SK-N-SH treated with all-trans-retinoic acid at 6 μM for 48 hours (cell line): Measurements from ENCODE around the gene CNN2.
"Not testable (repeated sequence)": the region's sequence is repeated elsewhere in the genome, so short reads cannot be mapped to it uniquely, and the experiment has no call there.

Source experiments
- ATAC-seq: fragments of 200-7000 bp; cut with Tn5 transposase; 3 replicates; pipeline ENCODE4 v1.9.1; 2020; ENCODE audit warnings: mild to moderate bottlenecking, moderate library complexity
- ARNTL ChIP-seq: fragments of 450-650 bp; formaldehyde crosslinking; IDR thresholded peaks from 2 replicates; pipeline ENCODE4 v1.5.0; 2020; ENCODE audit warnings: low read depth, mild to moderate bottlenecking, moderate library complexity, borderline replicate concordance
- BACH2 ChIP-seq: fragments of 250-450 bp; sonication (Bioruptor Pico); IDR thresholded peaks from 2 replicates; pipeline ENCODE4 v1.9.0; 2021; ENCODE audit warnings: mild to moderate bottlenecking, borderline replicate concordance
- CSDC2 ChIP-seq: fragments of 250-450 bp; sonication (Bioruptor Pico); IDR thresholded peaks from 2 replicates; pipeline ENCODE4 v1.5.0; 2020; ENCODE audit warnings: mild to moderate bottlenecking, moderate library complexity
- ESRRG ChIP-seq: fragments of 250-450 bp; sonication (Bioruptor Pico); IDR thresholded peaks from 2 replicates; pipeline ENCODE4 v1.6.1; 2021; ENCODE audit warnings: mild to moderate bottlenecking
- OSR1 ChIP-seq: fragments of 250-450 bp; sonication (Bioruptor Pico); IDR thresholded peaks from 2 replicates; pipeline ENCODE4 v1.8.0; 2022; ENCODE audit warnings: moderate library complexity, mild to moderate bottlenecking, inconsistent platforms
- PPARA ChIP-seq: fragments of 250-450 bp; sonication (Bioruptor Pico); IDR thresholded peaks from 2 replicates; pipeline ENCODE4 v1.5.0; 2020; ENCODE audit warnings: mild to moderate bottlenecking, borderline replicate concordance
- RARB ChIP-seq: fragments of 250-450 bp; sonication (Bioruptor Pico); IDR thresholded peaks from 2 replicates; pipeline ENCODE4 v1.8.0; 2021; ENCODE audit warnings: mild to moderate bottlenecking, moderate library complexity
- SNAI2 ChIP-seq: fragments of 250-450 bp; sonication (Bioruptor Pico); IDR thresholded peaks from 2 replicates; pipeline ENCODE4 v1.5.0; 2020; ENCODE audit warnings: mild to moderate bottlenecking, moderate library complexity
- TCF4 ChIP-seq: fragments of 250-450 bp; sonication (Bioruptor Pico); IDR thresholded peaks from 2 replicates; pipeline ENCODE4 v1.8.0; 2021; ENCODE audit warnings: mild to moderate bottlenecking, moderate library complexity, borderline replicate concordance
- TOX ChIP-seq: fragments of 250-450 bp; sonication (Bioruptor Pico); IDR thresholded peaks from 2 replicates; pipeline ENCODE4 v1.8.0; 2021; ENCODE audit warnings: mild to moderate bottlenecking, moderate library complexity, borderline replicate concordance
- ZFP3 ChIP-seq: fragments of 250-450 bp; sonication (Bioruptor Pico); IDR thresholded peaks from 2 replicates; pipeline ENCODE4 v1.5.0; 2020; ENCODE audit warnings: mild to moderate bottlenecking, moderate library complexity
- ZFP30 ChIP-seq: fragments of 450-650 bp; formaldehyde crosslinking; IDR thresholded peaks from 2 replicates; pipeline ENCODE4 v1.5.0; 2022; ENCODE audit warnings: mild to moderate bottlenecking, moderate library complexity
- ZNF70 ChIP-seq: fragments of 450-650 bp; formaldehyde crosslinking; IDR thresholded peaks from 2 replicates; pipeline ENCODE4 v1.5.0; 2020; ENCODE audit warnings: mild to moderate bottlenecking, moderate library complexity
- ZNF8 ChIP-seq: fragments of 450-650 bp; formaldehyde crosslinking; IDR thresholded peaks from 2 replicates; pipeline ENCODE4 v1.5.0; 2020; ENCODE audit warnings: mild to moderate bottlenecking, moderate library complexity
- TF ChIP-seq, protein P1 (sequence below): fragments of 250-450 bp; sonication (Bioruptor Pico); IDR thresholded peaks from 2 replicates; pipeline ENCODE4 v1.5.1; 2021; ENCODE audit warnings: mild to moderate bottlenecking, moderate library complexity
- TF ChIP-seq, protein P2 (sequence below): fragments of 250-450 bp; sonication (Bioruptor Pico); IDR thresholded peaks from 2 replicates; pipeline ENCODE4 v1.5.1; 2020; ENCODE audit warnings: low read depth, mild to moderate bottlenecking, moderate library complexity
- TF ChIP-seq, protein P3 (sequence below): fragments of 250-450 bp; sonication (Bioruptor Pico); IDR thresholded peaks from 2 replicates; pipeline ENCODE4 v1.8.0; 2020; ENCODE audit warnings: mild to moderate bottlenecking, moderate library complexity, borderline replicate concordance

The CNN2 gene

DNA sequence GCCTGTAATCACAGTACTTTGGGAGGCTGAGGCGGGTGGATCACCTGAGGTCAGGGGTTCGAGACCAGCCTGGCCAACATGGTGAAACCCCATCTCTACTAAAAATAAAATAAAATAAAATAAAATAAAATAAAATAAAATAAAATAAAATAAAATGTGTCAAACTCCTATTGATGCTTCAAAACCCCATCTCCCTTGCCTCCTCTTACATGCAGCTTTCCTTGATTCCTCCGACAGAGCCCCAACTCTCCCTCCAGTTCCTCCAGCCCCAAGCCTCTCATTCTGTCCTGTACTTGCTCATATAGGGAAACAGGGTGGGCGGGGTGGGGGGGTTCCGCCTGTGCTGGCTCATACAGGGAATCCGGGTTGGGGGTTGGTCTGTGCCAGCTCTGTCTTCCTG is 1.3 kb upstream of the CNN2 start:
- not testable (repeated sequence) for ATAC-seq
- TF ChIP-seq ZFP3: peak; percentile 94

DNA sequence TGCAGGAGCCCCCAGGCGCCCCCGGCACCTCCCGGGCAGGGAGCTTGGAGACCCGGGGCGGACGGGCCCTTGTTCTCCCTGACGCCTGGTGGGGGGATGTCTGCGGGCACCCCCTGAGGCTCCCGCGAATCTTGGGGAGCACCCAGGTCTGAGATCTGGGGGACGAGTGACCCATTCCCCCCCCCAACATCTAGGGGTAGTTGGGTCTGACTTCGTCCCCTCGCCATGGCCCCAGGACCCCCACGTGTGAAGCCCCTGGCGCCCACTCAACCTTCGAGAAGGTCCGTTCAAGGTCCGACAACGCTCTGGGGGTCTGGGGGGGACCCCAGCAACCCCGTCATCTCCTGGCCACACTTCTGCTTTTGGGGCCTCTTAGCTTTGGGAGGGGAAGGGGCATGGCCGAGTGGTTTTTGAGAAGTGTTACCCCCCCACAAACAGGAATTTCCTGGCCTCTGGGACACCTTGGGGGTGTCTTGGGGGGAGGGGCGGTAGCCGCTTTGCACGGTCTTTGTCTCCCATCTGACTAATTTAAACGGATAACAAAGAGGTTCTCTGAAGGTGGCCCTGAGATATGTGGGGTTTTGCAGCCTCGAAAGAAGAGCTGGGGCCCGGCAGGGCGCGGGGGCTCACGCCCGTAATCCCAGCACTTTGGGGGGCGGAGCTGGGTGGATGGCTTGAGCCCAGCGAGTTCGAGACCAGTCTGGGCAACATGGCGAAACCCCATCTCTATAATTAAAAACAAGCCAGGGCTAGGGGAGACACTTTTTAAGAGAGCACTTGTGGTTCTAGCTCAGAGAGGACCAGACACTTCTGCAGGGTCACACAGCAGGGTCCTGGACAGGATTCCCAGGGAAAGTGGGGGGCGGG is 608 bp downstream of the CNN2 start:
- no peak for TF ChIP-seq OSR1
- TF ChIP-seq, protein P1, sequence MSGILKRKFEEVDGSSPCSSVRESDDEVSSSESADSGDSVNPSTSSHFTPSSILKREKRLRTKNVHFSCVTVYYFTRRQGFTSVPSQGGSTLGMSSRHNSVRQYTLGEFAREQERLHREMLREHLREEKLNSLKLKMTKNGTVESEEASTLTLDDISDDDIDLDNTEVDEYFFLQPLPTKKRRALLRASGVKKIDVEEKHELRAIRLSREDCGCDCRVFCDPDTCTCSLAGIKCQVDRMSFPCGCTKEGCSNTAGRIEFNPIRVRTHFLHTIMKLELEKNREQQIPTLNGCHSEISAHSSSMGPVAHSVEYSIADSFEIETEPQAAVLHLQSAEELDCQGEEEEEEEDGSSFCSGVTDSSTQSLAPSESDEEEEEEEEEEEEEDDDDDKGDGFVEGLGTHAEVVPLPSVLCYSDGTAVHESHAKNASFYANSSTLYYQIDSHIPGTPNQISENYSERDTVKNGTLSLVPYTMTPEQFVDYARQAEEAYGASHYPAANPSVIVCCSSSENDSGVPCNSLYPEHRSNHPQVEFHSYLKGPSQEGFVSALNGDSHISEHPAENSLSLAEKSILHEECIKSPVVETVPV (CRISPR knock-in tag): no peak
- TF ChIP-seq ZFP3: peak; percentile 75; the same call in 1 of the 2 replicates
- TF ChIP-seq, all 23 proteins: peak for 1
- ATAC-seq: peak; percentile 13

DNA sequence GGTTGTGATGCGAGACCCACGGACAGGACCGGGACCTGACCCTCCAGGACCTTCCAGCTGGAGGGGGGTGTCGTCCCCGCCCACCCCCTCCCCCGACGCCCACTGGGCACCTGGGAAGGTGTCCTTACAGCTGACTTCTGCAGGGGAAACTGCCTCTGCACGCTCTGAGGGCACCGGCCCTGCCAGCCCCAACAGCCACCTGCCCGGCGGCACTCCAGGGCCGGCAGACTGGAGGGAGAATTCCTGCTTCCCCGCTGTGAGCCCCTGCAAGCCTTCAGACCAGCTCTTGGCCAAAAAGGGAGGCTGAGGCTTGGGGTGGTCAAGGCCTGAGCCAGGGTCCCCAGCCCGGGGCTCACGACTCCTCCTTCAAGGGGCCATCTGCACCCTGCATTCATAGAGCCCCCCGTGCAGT is 1.2 kb downstream of the CNN2 start:
- TF ChIP-seq RARB: peak; percentile 52; the same call in 1 of the 2 replicates
- TF ChIP-seq, protein P2, sequence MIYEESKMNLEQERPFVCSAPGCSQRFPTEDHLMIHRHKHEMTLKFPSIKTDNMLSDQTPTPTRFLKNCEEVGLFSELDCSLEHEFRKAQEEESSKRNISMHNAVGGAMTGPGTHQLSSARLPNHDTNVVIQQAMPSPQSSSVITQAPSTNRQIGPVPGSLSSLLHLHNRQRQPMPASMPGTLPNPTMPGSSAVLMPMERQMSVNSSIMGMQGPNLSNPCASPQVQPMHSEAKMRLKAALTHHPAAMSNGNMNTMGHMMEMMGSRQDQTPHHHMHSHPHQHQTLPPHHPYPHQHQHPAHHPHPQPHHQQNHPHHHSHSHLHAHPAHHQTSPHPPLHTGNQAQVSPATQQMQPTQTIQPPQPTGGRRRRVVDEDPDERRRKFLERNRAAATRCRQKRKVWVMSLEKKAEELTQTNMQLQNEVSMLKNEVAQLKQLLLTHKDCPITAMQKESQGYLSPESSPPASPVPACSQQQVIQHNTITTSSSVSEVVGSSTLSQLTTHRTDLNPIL (CRISPR knock-in tag): no peak
- ATAC-seq: peak; percentile 11

DNA sequence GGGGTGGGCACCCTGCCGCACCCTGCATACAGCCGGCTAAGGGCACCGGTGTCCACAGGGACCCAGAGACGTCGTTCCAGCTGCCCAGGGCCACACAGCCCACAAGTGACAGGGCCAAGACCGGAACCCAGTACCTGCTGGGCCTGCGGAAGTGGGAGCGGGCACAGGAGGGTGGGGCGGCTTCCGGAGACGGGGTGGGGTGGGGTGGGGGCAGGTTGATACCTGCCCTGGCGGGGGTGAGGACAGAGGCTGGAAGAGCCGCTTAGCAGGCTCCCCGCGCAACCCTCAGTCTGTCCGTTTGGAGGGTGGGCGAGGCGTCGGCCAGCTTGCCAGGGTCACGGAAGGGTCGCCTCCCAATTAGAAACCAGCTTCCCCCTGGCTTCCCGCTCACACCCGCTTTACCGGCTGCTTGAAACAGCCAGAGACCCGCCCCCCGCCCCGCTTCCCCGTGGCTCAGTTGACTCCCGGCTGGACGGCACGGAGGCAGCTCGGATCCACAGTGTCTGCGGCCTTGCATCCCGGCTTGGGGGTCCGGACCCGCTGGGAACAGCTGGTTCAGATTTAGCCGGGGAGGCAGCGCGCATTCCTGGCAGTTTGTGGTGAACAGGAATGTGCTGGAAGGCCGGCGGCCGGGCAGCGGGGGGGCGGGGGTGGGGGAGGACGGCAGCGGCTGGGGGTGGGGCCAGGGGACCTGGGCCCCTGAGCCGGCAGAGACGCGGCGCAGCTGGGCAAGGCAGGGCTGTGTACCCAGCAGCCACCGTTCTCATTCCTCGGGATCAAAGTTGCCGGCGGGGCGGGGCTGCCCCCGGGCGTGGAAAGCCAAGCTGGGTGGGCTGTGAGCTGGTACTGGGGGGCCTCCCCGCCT is 1.9 kb downstream of the CNN2 start:
- TF ChIP-seq ZFP30 (CRISPR knock-in tag) (no peak), TCF4 (peak; percentile 31; the same call in 1 of the 2 replicates)
- ATAC-seq: peak; percentile 80

DNA sequence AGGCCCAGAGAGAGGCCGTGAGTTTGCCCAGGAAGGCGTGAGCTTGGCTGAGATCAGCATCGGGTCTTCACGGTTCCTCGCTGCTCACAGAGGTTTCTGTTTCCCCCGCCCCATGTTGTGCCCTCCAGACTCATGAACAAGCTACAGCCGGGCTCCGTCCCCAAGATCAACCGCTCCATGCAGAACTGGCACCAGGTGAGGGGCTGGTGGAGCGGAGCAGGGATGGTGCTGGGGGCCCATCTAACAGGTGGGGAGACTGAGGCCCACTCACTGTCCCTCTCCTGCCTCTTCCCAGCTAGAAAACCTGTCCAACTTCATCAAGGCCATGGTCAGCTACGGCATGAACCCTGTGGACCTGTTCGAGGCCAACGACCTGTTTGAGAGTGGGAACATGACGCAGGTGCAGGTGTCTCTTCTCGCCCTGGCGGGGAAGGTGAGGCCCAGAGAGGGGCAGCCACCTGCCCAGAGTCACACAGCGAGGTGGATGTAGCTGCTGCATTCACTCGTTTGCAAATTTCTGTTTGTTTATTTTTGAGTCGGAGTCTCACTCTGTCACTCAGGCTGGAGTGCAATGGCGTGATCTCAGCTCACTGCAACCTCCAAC is 6.0 kb downstream of the CNN2 start:
- ATAC-seq: no peak

DNA sequence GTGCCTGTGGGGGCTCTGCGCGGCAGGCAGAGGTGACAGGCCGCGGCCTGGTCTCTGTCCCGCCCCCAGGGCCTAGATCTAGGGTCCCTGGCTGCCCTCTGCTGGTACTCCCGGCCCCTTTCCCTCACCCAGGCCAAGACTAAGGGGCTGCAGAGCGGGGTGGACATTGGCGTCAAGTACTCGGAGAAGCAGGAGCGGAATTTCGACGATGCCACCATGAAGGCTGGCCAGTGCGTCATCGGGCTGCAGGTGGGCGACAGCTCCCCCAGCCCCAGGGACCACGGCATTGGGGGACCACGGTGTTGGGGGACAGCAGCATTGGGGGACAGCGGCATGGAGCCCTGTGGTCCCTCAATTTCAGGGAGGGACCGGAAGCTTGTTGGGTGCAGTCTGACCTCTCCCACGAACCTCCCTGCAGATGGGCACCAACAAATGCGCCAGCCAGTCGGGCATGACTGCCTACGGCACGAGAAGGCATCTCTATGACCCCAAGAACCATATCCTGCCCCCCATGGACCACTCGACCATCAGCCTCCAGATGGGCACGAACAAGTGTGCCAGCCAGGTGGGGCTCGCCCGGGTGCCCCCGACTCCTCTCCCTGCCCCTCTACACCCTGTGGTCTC is 9.7 kb downstream of the CNN2 start:
- no peak for ATAC-seq

More for the DNA sequence above, 6.0 kb downstream of the CNN2 start:
- TF ChIP-seq TCF4: no peak
- no peak for TF ChIP-seq ZNF8 (CRISPR knock-in tag)
- TF ChIP-seq, protein P1 (CRISPR knock-in tag): no peak
- TF ChIP-seq BACH2 (CRISPR knock-in tag): no peak
- TF ChIP-seq CSDC2 (CRISPR knock-in tag): no peak
- TF ChIP-seq ZFP30 (CRISPR knock-in tag): no peak
- TF ChIP-seq SNAI2: no peak
- TF ChIP-seq, protein P2 (CRISPR knock-in tag): no peak
- TF ChIP-seq PPARA (CRISPR knock-in tag): no peak
- no peak for TF ChIP-seq ARNTL
- TF ChIP-seq ESRRG (CRISPR knock-in tag): no peak
- TF ChIP-seq TOX (CRISPR knock-in tag): no peak
- TF ChIP-seq ZNF70 (CRISPR knock-in tag): no peak

More for the DNA sequence above, 9.7 kb downstream of the CNN2 start:
- TF ChIP-seq ZFP3: no peak
- no peak for TF ChIP-seq PPARA (CRISPR knock-in tag)
- TF ChIP-seq ZNF8 (CRISPR knock-in tag): no peak
- TF ChIP-seq, protein P3, sequence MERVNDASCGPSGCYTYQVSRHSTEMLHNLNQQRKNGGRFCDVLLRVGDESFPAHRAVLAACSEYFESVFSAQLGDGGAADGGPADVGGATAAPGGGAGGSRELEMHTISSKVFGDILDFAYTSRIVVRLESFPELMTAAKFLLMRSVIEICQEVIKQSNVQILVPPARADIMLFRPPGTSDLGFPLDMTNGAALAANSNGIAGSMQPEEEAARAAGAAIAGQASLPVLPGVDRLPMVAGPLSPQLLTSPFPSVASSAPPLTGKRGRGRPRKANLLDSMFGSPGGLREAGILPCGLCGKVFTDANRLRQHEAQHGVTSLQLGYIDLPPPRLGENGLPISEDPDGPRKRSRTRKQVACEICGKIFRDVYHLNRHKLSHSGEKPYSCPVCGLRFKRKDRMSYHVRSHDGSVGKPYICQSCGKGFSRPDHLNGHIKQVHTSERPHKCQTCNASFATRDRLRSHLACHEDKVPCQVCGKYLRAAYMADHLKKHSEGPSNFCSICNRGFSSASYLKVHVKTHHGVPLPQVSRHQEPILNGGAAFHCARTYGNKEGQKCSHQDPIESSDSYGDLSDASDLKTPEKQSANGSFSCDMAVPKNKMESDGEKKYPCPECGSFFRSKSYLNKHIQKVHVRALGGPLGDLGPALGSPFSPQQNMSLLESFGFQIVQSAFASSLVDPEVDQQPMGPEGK (CRISPR knock-in tag): no peak
